ENCODE measurements around the gene SIRPD. TPM values are rescaled to one million over a fixed set of nuclear protein-coding genes. Genes with fewer than 3 reads are reported as not detected.

SIRPD gene
- total and polyA plus RNA-seq, 3 donors from 2014 or later, result 19.1 to 91.3 (median 46.7) TPM

DNA sequence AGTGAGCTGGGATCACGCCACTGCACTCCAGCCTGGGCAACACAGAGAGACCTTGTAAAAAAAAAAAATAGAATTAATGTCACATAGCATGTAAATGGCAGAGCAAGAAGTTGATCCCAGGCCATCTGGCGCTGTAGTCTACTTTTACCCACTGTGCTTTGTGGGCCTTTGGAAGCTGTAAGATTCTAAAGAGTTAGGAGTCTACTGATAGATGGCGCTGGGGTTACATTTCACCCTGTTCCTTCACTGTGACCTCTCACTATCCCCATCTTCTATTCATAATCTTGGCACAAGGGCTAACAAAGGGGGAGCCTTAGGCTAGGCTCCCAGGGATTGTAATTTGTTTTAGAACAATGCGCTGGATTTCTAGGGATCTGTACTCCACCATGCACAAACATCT lies 24.4 kb downstream of the SIRPD start:
- Histone ChIP-seq H3K36me3 (ENCODE audit: low read depth, missing control alignments) (no peaks in the 10 kb centered on the region), H3K27ac (no peak overlapping the region), H3K4me3 (no peak overlapping the region), H3K9me3 (no peaks in the 10 kb centered on the region), H3K4me1 (no peaks in the 10 kb centered on the region), H3K27me3 (no peaks in the 10 kb centered on the region)
- intact Hi-C loops (cut with DNase I; ENCODE audit: low total_unique reads), result no loop called here
- TF ChIP-seq, protein P1, sequence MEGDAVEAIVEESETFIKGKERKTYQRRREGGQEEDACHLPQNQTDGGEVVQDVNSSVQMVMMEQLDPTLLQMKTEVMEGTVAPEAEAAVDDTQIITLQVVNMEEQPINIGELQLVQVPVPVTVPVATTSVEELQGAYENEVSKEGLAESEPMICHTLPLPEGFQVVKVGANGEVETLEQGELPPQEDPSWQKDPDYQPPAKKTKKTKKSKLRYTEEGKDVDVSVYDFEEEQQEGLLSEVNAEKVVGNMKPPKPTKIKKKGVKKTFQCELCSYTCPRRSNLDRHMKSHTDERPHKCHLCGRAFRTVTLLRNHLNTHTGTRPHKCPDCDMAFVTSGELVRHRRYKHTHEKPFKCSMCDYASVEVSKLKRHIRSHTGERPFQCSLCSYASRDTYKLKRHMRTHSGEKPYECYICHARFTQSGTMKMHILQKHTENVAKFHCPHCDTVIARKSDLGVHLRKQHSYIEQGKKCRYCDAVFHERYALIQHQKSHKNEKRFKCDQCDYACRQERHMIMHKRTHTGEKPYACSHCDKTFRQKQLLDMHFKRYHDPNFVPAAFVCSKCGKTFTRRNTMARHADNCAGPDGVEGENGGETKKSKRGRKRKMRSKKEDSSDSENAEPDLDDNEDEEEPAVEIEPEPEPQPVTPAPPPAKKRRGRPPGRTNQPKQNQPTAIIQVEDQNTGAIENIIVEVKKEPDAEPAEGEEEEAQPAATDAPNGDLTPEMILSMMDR (IDR thresholded peaks at IDR 0.05), result no peak
- no peak for TF ChIP-seq POLR2A (IDR thresholded peaks at IDR 0.05)
- DNase-seq, result no peak
- WGBS, 2 donors, result 75 to 80% methylated on average over 4 of the region's 4 CpGs

GRCh38 chr20:1528811-1529210 lies 28.7 kb downstream of the SIRPD start:
- Histone ChIP-seq H3K9me3 (no peaks in the 10 kb centered on the region), H3K36me3 (ENCODE audit: low read depth, missing control alignments) (no peaks in the 10 kb centered on the region), H3K27ac (no peak overlapping the region), H3K4me3 (no peak overlapping the region), H3K4me1 (no peaks in the 10 kb centered on the region), H3K27me3 (no peaks in the 10 kb centered on the region)
- intact Hi-C loops (cut with DNase I; ENCODE audit: low total_unique reads), result no loop called here
- no peak for TF ChIP-seq POLR2A (IDR thresholded peaks at IDR 0.05)
- TF ChIP-seq, protein P1 (IDR thresholded peaks at IDR 0.05), result no peak
- DNase-seq, result no peak
- WGBS, 2 donors, result 21 to 52% methylated on average over 1 of the region's 1 CpG

DNA sequence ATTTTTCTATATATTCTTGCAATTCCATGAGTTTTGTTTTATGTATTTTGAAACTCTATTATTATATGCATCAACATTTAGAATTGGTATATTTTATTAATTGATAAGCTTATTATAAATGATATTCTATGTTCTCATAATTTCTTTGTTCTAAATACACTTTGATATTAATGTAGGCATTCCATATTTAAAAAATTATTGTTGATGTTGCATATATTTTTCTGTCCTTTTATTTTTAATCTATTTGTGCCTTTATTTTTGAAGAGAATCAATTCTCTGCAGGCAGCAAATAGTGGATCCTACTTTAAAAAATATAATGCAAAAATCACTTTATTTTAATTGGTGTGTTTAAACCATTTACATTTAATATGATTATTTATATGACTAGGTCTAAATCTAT lies 29.6 kb downstream of the SIRPD start:
- no peaks in the 10 kb centered on the region for H3K9me3 ChIP-seq
- intact Hi-C loops (cut with DNase I; ENCODE audit: low total_unique reads), result no loop called here
- DNase-seq, result no peak
- H3K36me3 ChIP-seq (ENCODE audit: low read depth, missing control alignments), result no peaks in the 10 kb centered on the region
- H3K27me3 ChIP-seq, result no peaks in the 10 kb centered on the region
- TF ChIP-seq, protein P1 (IDR thresholded peaks at IDR 0.05), result no peak
- no peak for TF ChIP-seq POLR2A (IDR thresholded peaks at IDR 0.05)
- H3K27ac ChIP-seq, result no peak overlapping the region
- no peak overlapping the region for H3K4me3 ChIP-seq
- H3K4me1 ChIP-seq, result no peaks in the 10 kb centered on the region

GRCh38 chr20:1526896-1527295 lies 30.6 kb downstream of the SIRPD start:
- Histone ChIP-seq H3K27ac (no peak overlapping the region), H3K4me3 (no peak overlapping the region), H3K36me3 (ENCODE audit: low read depth, missing control alignments) (no peaks in the 10 kb centered on the region), H3K4me1 (no peaks in the 10 kb centered on the region), H3K27me3 (no peaks in the 10 kb centered on the region), H3K9me3 (no peaks in the 10 kb centered on the region)
- TF ChIP-seq, protein P1 (IDR thresholded peaks at IDR 0.05), result no peak
- TF ChIP-seq POLR2A (IDR thresholded peaks at IDR 0.05), result no peak
- intact Hi-C loops (cut with DNase I; ENCODE audit: low total_unique reads), result no loop called here
- no peak for DNase-seq

- TF ChIP-seq, protein P1 (IDR thresholded peaks at IDR 0.05), result no peak
- TF ChIP-seq POLR2A (IDR thresholded peaks at IDR 0.05), result no peak
- 79 to 87% methylated on average over 1 of the region's 1 CpG for WGBS, 2 donors
- no peak overlapping the region for H3K27ac ChIP-seq
- intact Hi-C loops (cut with DNase I; ENCODE audit: low total_unique reads), result no loop called here
- H3K9me3 ChIP-seq, result no peaks in the 10 kb centered on the region
- H3K27me3 ChIP-seq, result no peaks in the 10 kb centered on the region
- no peak overlapping the region for H3K4me3 ChIP-seq
- DNase-seq, result no peak
- H3K4me1 ChIP-seq, result no peaks in the 10 kb centered on the region
- H3K36me3 ChIP-seq (ENCODE audit: low read depth, missing control alignments), result no peaks in the 10 kb centered on the region
These were observed 31.2 kb downstream of the SIRPD start for GRCh38 chr20:1526310-1526709.
